ENCODE results near the gene ATAD3B. TPM values are rescaled to one million over a fixed set of nuclear protein-coding genes. Genes with fewer than 3 reads are reported as not detected.
"Not testable (repeated sequence)": the region's sequence is repeated elsewhere in the genome, so short reads cannot be mapped to it uniquely, and the experiment has no call there.

Gene ATAD3B
- total RNA-seq, 1 experiment from 2014 or later = 68.9 TPM

GRCh38 chr1:1529936-1530335 is 58.4 kb downstream of the ATAD3B start:
- intact Hi-C loops (cut with micrococcal nuclease; ENCODE audit: unreplicated experiment) = no loop called here
- H3K9me3 ChIP-seq (ENCODE audit: low read depth, low read length, poor library complexity, severe bottlenecking) = no peaks in the 10 kb centered on the region
- POLR2A ChIA-PET (ENCODE audit: low non-redundant PET) = no interaction called here
- BruUV-seq (replicated peaks) = no TSS peak
- H3K4me1 ChIP-seq (ENCODE audit: insufficient read depth, low read length, poor library complexity, severe bottlenecking) = no peaks in the 10 kb centered on the region
- TF ChIP-seq EZH2 (IDR thresholded peaks at IDR 0.05; ENCODE audit: borderline replicate concordance, low read depth, low read length, poor library complexity, severe bottlenecking) (no peak), CTCF (conservative IDR thresholded peaks at IDR 0.05; ENCODE audit: low read depth, low read length) (no peak)
- CTCF ChIA-PET = no interaction called here
- no peak overlapping the region for H3K4me3 ChIP-seq (ENCODE audit: low read depth, low read length, poor library complexity, severe bottlenecking)
- no peak for DNase-seq (ENCODE audit: low spot score)
- H3K27me3 ChIP-seq (replicated peaks; ENCODE audit: insufficient read depth, low read depth, low read length, poor library complexity) = no peaks in the 10 kb centered on the region
- peaks cover 27% of the 10 kb centered on the region for H3K36me3 ChIP-seq (ENCODE audit: insufficient read depth, low read length, poor library complexity, severe bottlenecking)
- H3K27ac ChIP-seq (ENCODE audit: low read depth, low read length, poor library complexity, severe bottlenecking) = no peak overlapping the region

- Histone ChIP-seq H3K9me3 (ENCODE audit: low read depth, low read length, poor library complexity, severe bottlenecking) (no peaks in the 10 kb centered on the region), H3K4me3 (ENCODE audit: low read depth, low read length, poor library complexity, severe bottlenecking) (no peak overlapping the region), H3K4me1 (ENCODE audit: insufficient read depth, low read length, poor library complexity, severe bottlenecking) (no peaks in the 10 kb centered on the region), H3K36me3 (ENCODE audit: insufficient read depth, low read length, poor library complexity, severe bottlenecking) (peaks cover 27% of the 10 kb centered on the region), H3K27me3 (replicated peaks; ENCODE audit: insufficient read depth, low read depth, low read length, poor library complexity) (no peaks in the 10 kb centered on the region), H3K27ac (ENCODE audit: low read depth, low read length, poor library complexity, severe bottlenecking) (no peak overlapping the region)
- POLR2A ChIA-PET (ENCODE audit: low non-redundant PET) = no interaction called here
- TF ChIP-seq CTCF (conservative IDR thresholded peaks at IDR 0.05; ENCODE audit: low read depth, low read length) = no peak
- TF ChIP-seq EZH2 (IDR thresholded peaks at IDR 0.05; ENCODE audit: borderline replicate concordance, low read depth, low read length, poor library complexity, severe bottlenecking) = no peak
- no TSS peak for BruUV-seq (replicated peaks)
- CTCF ChIA-PET = no interaction called here
- DNase-seq (ENCODE audit: low spot score) = no peak
- intact Hi-C loops (cut with micrococcal nuclease; ENCODE audit: unreplicated experiment) = no loop called here
Measured at GRCh38 chr1:1531947-1532346, 60.4 kb downstream of the ATAD3B start.

- H3K9me3 ChIP-seq (ENCODE audit: low read depth, low read length, poor library complexity, severe bottlenecking); H3K27me3 ChIP-seq (replicated peaks; ENCODE audit: insufficient read depth, low read depth, low read length, poor library complexity); CTCF ChIA-PET; H3K4me1 ChIP-seq (ENCODE audit: insufficient read depth, low read length, poor library complexity, severe bottlenecking); BruUV-seq (replicated peaks); POLR2A ChIA-PET (ENCODE audit: low non-redundant PET); H3K4me3 ChIP-seq (ENCODE audit: low read depth, low read length, poor library complexity, severe bottlenecking); intact Hi-C loops (cut with micrococcal nuclease; ENCODE audit: unreplicated experiment); H3K27ac ChIP-seq (ENCODE audit: low read depth, low read length, poor library complexity, severe bottlenecking); DNase-seq (ENCODE audit: low spot score): not testable (repeated sequence)
- H3K36me3 ChIP-seq (ENCODE audit: insufficient read depth, low read length, poor library complexity, severe bottlenecking) = peaks cover 24% of the 10 kb centered on the region
Measured at GRCh38 chr1:1533176-1533893, 61.8 kb downstream of the ATAD3B start.

GRCh38 chr1:1533894-1534291 is 62.3 kb downstream of the ATAD3B start:
- H3K27me3 ChIP-seq (replicated peaks; ENCODE audit: insufficient read depth, low read depth, low read length, poor library complexity); H3K27ac ChIP-seq (ENCODE audit: low read depth, low read length, poor library complexity, severe bottlenecking); BruUV-seq (replicated peaks); DNase-seq (ENCODE audit: low spot score); intact Hi-C loops (cut with micrococcal nuclease; ENCODE audit: unreplicated experiment); H3K4me1 ChIP-seq (ENCODE audit: insufficient read depth, low read length, poor library complexity, severe bottlenecking); H3K9me3 ChIP-seq (ENCODE audit: low read depth, low read length, poor library complexity, severe bottlenecking); CTCF ChIA-PET; H3K4me3 ChIP-seq (ENCODE audit: low read depth, low read length, poor library complexity, severe bottlenecking); POLR2A ChIA-PET (ENCODE audit: low non-redundant PET): not testable (repeated sequence)
- peaks cover 20% of the 10 kb centered on the region for H3K36me3 ChIP-seq (ENCODE audit: insufficient read depth, low read length, poor library complexity, severe bottlenecking)

Measured in A673 (cell line).